ENCODE measurements around the gene NCAPD3. TPM values are rescaled to one million over a fixed set of nuclear protein-coding genes. Genes with fewer than 3 reads are reported as not detected.
A peak's percentile ranks its signal among the peaks of the same experiment; 100 is the strongest.

NCAPD3 gene
- total and polyA plus RNA-seq, 9 of the 15 experiments (the other 6 are each of a cell fraction or from before 2014, with no cell fraction given), result 23.6 to 80.6 (median 58.6) TPM

- peak; percentile 80 for TF ChIP-seq PKNOX1 (IDR thresholded peaks at IDR 0.05)
- peak; percentile 36; the same call in 1 of the 2 replicates for TF ChIP-seq ERF (CRISPR knock-in tag; IDR thresholded peaks at IDR 0.05)
- TF ChIP-seq NR2F6 (CRISPR knock-in tag; IDR thresholded peaks at IDR 0.05), result no peak
- no peak; a peak in 1 of 4 replicates for TF ChIP-seq SRF (CRISPR knock-in tag; IDR thresholded peaks at IDR 0.05)
- no peak for TF ChIP-seq ZNF143 (CRISPR knock-in tag; IDR thresholded peaks at IDR 0.05)
- TF ChIP-seq KDM2B (CRISPR knock-in tag; IDR thresholded peaks at IDR 0.05), result no peak
- no peak for TF ChIP-seq KHSRP (IDR thresholded peaks at IDR 0.05)
- TF ChIP-seq POLR2G (IDR thresholded peaks at IDR 0.05; ENCODE audit: low read depth, low read length), result peak; percentile 48; the same call in 1 of the 2 replicates
- no peak for TF ChIP-seq IFI16 (CRISPR knock-in tag; IDR thresholded peaks at IDR 0.05)
- no peak for TF ChIP-seq RUNX1 (IDR thresholded peaks at IDR 0.05; ENCODE audit: low read depth)
- TF ChIP-seq CCAR2 (IDR thresholded peaks at IDR 0.05; ENCODE audit: low read depth, low read length), result no peak
- no peak for TF ChIP-seq NCOR1 (IDR thresholded peaks at IDR 0.05)
- TF ChIP-seq ZNF24 (IDR thresholded peaks at IDR 0.05), result no peak
- TF ChIP-seq ZBTB40 (IDR thresholded peaks at IDR 0.05), result peak; percentile 13; the same call in 1 of the 2 replicates
- no peak for TF ChIP-seq ZBTB40 (CRISPR knock-in tag; IDR thresholded peaks at IDR 0.05)
- peak; percentile 33 to 81; a peak in 1 of 4 replicates for TF ChIP-seq NONO (IDR thresholded peaks at IDR 0.05; ENCODE audit: low read depth in 2 of 2, low read length in 1 of 2)
Observed at GRCh38 chr11:134224710-134225664, 1.2 kb upstream of the NCAPD3 start (continued).
